AG09319 (cell line): ENCODE results near the gene LTC4S.

Experiments used
- DNase-seq: peaks from one replicate; pipeline ENCODE4 v3.0.0-alpha.2; 2010; ENCODE audit warnings: low read depth; ENCODE audit errors: extremely low read depth
- CTCF ChIP-seq: IDR thresholded peaks from 2 replicates; pipeline ENCODE4 v1.5.1; 2011; ENCODE audit warnings: low read depth, mild to moderate bottlenecking, inconsistent platforms, low read length, moderate library complexity

The LTC4S gene

DNA sequence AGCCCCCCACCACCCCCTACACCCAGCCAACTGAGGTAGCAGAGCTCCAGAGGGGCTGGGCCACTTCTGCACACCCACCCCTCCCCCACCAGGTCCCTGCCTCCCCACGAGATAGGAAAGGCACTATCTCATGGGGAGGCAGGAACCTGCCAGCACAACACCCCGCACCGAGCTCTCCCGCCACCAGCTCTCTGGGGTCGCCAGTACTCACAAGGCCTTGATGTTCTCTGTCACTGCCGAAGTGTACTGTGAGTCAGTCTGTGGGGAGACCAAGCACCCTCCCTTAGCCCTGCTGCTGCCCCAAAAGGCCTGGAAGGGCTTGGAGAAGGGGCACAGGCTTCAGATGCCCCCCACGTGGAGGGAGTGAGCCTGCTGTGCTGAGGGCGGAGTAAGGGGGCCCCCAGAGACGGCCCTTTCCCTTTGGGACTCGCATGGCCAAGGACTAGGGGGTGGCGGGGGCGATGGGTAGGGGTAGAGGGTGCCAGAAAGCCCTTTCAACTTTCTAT lies 7.0 kb downstream of the LTC4S start:
- DNase-seq: no peak
- no peak for TF ChIP-seq CTCF

DNA sequence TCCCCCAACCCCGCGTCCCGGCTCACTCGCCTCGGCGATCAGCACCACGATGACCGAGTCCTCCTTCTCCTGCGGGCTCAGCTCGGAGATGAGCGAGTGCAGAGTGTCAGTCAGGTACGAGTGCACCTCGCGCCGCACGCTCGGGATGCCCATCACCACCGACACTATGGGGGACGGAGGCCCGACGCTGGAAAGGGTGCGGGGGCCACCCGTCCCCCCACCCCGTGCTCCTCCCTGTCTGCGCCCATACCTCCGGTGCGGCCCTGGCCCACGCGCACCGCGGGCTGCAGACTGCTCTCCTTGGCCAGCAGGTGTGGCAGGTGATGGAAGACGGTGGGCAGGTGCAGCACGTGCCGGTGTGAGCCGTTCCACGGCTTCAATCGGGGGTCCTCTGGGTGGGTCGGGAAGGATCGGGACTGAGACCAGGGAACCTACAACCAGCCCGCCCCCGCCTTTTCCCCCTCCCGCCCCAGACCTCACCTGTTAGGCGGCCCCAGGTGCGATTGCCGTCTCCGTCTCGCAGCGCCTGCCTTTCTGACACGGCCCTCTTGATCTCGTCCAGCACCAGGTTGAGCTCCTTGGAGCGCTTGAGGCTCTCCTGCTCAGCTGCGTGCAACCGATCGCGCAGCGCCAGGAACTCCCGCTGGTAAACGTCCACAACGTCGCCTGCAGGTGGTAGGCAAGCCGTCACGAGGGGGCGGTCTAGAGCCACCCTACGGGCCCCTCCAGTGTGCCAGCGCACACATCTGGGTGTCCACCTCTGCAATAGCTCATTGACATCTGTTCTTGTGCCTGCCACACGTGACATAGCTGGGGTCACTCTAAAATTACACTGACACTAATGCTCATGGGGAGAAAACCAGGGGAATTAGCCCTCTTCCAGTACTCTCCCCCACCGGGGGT lies 7.8 kb downstream of the LTC4S start:
- TF ChIP-seq CTCF: peak; percentile 49
- no peak for DNase-seq

DNA sequence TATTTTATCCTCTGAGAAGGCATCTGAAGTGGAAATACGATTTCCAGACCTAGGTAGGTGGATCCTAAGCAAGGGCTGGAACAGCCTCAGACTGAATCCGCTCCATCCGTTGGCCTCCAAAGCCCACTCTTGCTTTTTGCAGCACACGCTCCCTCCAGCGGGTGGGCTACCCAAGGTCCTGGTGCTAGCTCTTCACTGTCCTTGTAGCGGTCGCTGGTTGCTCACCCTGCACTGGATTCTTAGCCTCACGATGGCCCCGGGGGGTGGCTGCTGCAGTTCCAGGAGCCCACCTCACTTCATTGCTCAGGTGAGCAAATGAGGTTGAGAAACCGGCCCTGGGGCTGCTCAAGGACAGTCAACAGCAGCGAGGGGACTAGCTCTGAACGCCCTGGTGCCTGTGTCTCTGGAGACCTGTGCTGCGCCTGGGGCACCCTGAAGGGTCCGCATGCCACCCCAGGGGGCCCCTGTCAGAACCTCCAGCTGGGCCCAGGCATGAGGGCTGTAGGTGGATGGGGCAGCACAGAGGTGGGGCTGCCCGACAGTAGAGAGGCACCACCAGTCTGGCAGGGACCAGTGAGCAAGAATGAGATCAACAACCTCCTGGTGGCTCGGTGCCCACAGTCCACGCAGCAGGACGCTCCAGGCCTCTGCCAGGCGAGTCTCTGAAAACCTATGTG lies 8.6 kb downstream of the LTC4S start:
- no peak for TF ChIP-seq CTCF
- DNase-seq: no peak

DNA sequence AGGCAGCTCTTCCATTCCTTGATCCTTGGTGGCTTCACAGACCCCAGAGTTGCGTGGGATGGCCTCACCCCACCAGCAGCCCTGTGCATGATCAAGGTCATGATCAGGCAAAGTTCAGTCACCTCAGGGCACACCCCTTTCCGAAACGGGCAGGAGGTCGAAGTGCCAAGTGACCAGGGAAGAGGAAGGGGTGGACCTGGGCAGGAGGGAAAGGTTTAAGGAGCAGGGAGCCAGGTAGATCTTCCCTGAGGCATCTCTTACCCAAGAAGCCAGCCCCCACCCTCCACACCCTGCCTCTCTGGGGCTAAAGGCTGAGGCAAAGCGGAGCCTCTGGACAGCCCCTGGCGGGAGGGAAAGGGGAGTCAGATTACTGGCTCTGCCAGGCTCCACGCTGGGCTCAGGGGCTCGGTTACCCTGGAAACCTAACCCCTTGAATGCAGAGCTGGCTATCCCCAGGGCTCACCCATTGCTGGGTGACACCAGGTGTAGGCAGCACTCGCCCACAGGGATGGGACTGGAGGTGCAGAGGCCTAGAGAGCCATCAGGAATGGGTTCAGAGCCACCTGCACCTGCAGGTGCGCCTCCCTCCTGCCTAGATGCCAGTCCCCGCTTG lies 9.3 kb downstream of the LTC4S start:
- DNase-seq: no peak
- no peak for TF ChIP-seq CTCF

GRCh38 chr5:179803651-179804554 lies 10.1 kb downstream of the LTC4S start:
- no peak for TF ChIP-seq CTCF
- no peak for DNase-seq

DNA sequence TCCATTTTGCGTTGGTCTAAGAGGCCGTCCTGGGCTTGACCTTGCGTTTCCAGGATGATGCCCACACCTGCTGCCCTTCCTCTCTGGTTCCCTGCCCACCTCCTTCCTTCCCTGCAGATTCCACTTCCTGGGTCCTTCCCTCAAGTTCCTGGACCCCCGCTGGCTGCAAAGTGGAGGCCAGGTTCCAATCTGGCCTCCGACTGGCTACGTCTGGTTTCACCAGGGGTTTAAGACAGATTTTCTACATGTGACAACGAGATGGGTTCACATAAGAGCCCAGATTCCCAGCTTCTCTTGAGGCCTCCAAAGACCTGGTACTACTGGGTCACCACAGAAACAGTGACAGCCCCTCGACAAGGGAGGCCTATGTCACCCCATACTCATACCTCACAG lies 10.8 kb downstream of the LTC4S start:
- TF ChIP-seq CTCF: no peak
- DNase-seq: no peak
